IMR-90 (cell line): ENCODE results near the gene MMP2. TPM values are rescaled to one million over a fixed set of nuclear protein-coding genes. Genes with fewer than 3 reads are reported as not detected.
A peak's percentile ranks its signal among the peaks of the same experiment; 100 is the strongest.

Experiments used
- ATAC-seq: fragments of 200-7000 bp; cut with Tn5 transposase; 2 replicates; pipeline ENCODE4 v1.9.1; 2020; ENCODE audit warnings: low read depth, mild to moderate bottlenecking, moderate library complexity
- BruUV-seq: library from RNA; stranded (reverse); fragments of 400-500 nt; replicated peaks from 2 replicates; lab custom pipeline; 2021; lab: Mats Ljungman, UMichigan
- CTCF ChIA-PET: fragments of 300-600 bp; formaldehyde crosslinking; extraction: SDS; loops from one replicate; lab custom pipeline; 2021; ENCODE audit warnings: antibody characterized with exemption; lab: Yijun Ruan, JAX
- POLR2A ChIA-PET: fragments of 300-600 bp; sonication (Branson Sonifier 250); formaldehyde crosslinking; loops from one replicate; lab custom pipeline; 2022; ENCODE audit warnings: antibody characterized with exemption; ENCODE audit not compliant: unreplicated experiment; lab: Charles Lee
- DNase-seq: peaks from one replicate; pipeline ENCODE4 v3.0.0; 2013
- H2AFZ ChIP-seq: replicated peaks from 2 replicates; pipeline ENCODE3; 2013; ENCODE audit warnings: low read length, mild to moderate bottlenecking; ENCODE audit not compliant: poor library complexity
- H2AK5ac ChIP-seq: 2 replicates; pipeline ENCODE4 v1.6.1; 2013; ENCODE audit warnings: low read depth, low read length, inconsistent platforms
- H2AK9ac ChIP-seq: replicated peaks from 2 replicates; pipeline ENCODE3; 2013; ENCODE audit warnings: mild to moderate bottlenecking, low read depth, low read length, moderate library complexity; ENCODE audit not compliant: poor library complexity
- H2BK120ac ChIP-seq: 2 replicates; pipeline ENCODE4 v1.6.1; 2013; ENCODE audit warnings: low read depth, low read length, inconsistent platforms
- H2BK15ac ChIP-seq: 3 replicates; pipeline ENCODE4 v1.6.1; 2013; ENCODE audit warnings: low read depth, low read length, inconsistent platforms
- H2BK20ac ChIP-seq: 2 replicates; pipeline ENCODE4 v1.6.1; 2013; ENCODE audit warnings: low read depth, mild to moderate bottlenecking, inconsistent platforms, low read length, moderate library complexity
- H2BK5ac ChIP-seq: 2 replicates; pipeline ENCODE4 v1.6.1; 2013; ENCODE audit warnings: mild to moderate bottlenecking, low read depth, low read length, inconsistent platforms; ENCODE audit not compliant: poor library complexity, severe bottlenecking
- H3K14ac ChIP-seq: replicated peaks from 2 replicates; pipeline ENCODE4 v1.6.1; 2013; ENCODE audit warnings: low read depth, low read length, inconsistent platforms
- H3K18ac ChIP-seq: 2 replicates; pipeline ENCODE4 v1.6.1; 2013; ENCODE audit warnings: low read depth, low read length, control low read depth
- H3K23ac ChIP-seq: 2 replicates; pipeline ENCODE4 v1.6.1; 2013; ENCODE audit warnings: low read depth, low read length, inconsistent platforms
- H3K27ac ChIP-seq: 2 replicates; pipeline ENCODE4 v1.5.1; 2013; ENCODE audit warnings: mild to moderate bottlenecking, control low read depth, low read length; ENCODE audit not compliant: insufficient read depth
- H3K27me3 ChIP-seq: 2 replicates; pipeline ENCODE4 v1.6.1; 2013; ENCODE audit warnings: low read length; ENCODE audit not compliant: control insufficient read depth, insufficient read depth
- H3K36me3 ChIP-seq: 2 replicates; pipeline ENCODE4 v1.6.1; 2013; ENCODE audit warnings: low read length, mixed read lengths; ENCODE audit not compliant: control insufficient read depth, insufficient read depth
- H3K4ac ChIP-seq: 2 replicates; pipeline ENCODE4 v1.6.1; 2013; ENCODE audit warnings: low read depth, low read length, inconsistent platforms
- H3K4me1 ChIP-seq: 2 replicates; pipeline ENCODE4 v1.6.1; 2013; ENCODE audit warnings: low read length, mixed read lengths; ENCODE audit not compliant: control insufficient read depth, insufficient read depth
- H3K4me2 ChIP-seq: 2 replicates; pipeline ENCODE4 v1.6.1; 2013; ENCODE audit warnings: low read depth, mild to moderate bottlenecking, control low read depth, low read length, moderate library complexity
- H3K4me3 ChIP-seq: 2 replicates; pipeline ENCODE4 v1.5.1; 2013; ENCODE audit warnings: low read depth, mild to moderate bottlenecking, control low read depth, low read length, moderate library complexity; ENCODE audit not compliant: insufficient read depth
- H3K56ac ChIP-seq: 2 replicates; pipeline ENCODE4 v1.6.1; 2013; ENCODE audit warnings: low read length, inconsistent platforms; ENCODE audit not compliant: insufficient read depth; ENCODE audit errors: extremely low read depth
- H3K79me1 ChIP-seq, 2 experiments: 2 replicates each; pipeline ENCODE4 v1.6.1; 2013; ENCODE audit warnings: low read length in 2 of 2, inconsistent platforms in 1 of 2, low read depth in 1 of 2
- H3K9ac ChIP-seq: 2 replicates; pipeline ENCODE4 v1.6.1; 2013; ENCODE audit warnings: low read depth, low read length, control low read depth
- H3K9me1 ChIP-seq: 2 replicates; pipeline ENCODE4 v1.6.1; 2013; ENCODE audit warnings: low read length, inconsistent platforms; ENCODE audit not compliant: insufficient read depth
- H3K9me3 ChIP-seq: 2 replicates; pipeline ENCODE4 v1.6.1; 2013; ENCODE audit warnings: low read length; ENCODE audit not compliant: control insufficient read depth, insufficient read depth
- H4K20me1 ChIP-seq: 2 replicates; pipeline ENCODE4 v1.6.1; 2013; ENCODE audit warnings: low read length, inconsistent platforms; ENCODE audit not compliant: insufficient read depth
- H4K5ac ChIP-seq: 2 replicates; pipeline ENCODE4 v1.6.1; 2013; ENCODE audit warnings: mild to moderate bottlenecking, low read depth, low read length, control low read depth
- H4K8ac ChIP-seq, 2 experiments: 2 replicates each; pipeline ENCODE4 v1.6.1; 2013; ENCODE audit warnings: low read depth in 2 of 2, low read length in 2 of 2, control low read depth in 1 of 2, inconsistent platforms in 1 of 2
- H4K91ac ChIP-seq: 2 replicates; pipeline ENCODE4 v1.6.1; 2013; ENCODE audit warnings: low read depth, low read length, inconsistent platforms; ENCODE audit not compliant: insufficient read depth
- BHLHE40 ChIP-seq: fragments of 150-350 bp; IDR thresholded peaks from 2 replicates; pipeline ENCODE4 v1.6.1; 2016; ENCODE audit warnings: mild to moderate bottlenecking, low read depth, low read length
- CEBPB ChIP-seq: IDR thresholded peaks from 2 replicates; pipeline ENCODE4 v1.6.1; 2012; ENCODE audit warnings: low read depth, low read length, improper control_type of control experiment
- CHD1 ChIP-seq: IDR thresholded peaks from 2 replicates; pipeline ENCODE4 v1.6.1; 2012; ENCODE audit warnings: low read depth, low read length, improper control_type of control experiment
- CTCF ChIP-seq: conservative IDR thresholded peaks from 2 replicates; pipeline ENCODE4 v1.5.1; 2012; ENCODE audit warnings: mild to moderate bottlenecking, low read depth, low read length, improper control_type of control experiment
- MAZ ChIP-seq: IDR thresholded peaks from 2 replicates; pipeline ENCODE4 v1.6.1; 2012; ENCODE audit warnings: low read depth, mild to moderate bottlenecking, low read length, improper control_type of control experiment, moderate library complexity, borderline replicate concordance
- MXI1 ChIP-seq: IDR thresholded peaks from 2 replicates; pipeline ENCODE4 v1.6.1; 2012; ENCODE audit warnings: low read depth, mild to moderate bottlenecking, low read length, moderate library complexity, borderline replicate concordance
- RAD21 ChIP-seq: IDR thresholded peaks from 2 replicates; pipeline ENCODE4 v1.6.1; 2012; ENCODE audit warnings: low read length, improper control_type of control experiment
- RCOR1 ChIP-seq: IDR thresholded peaks from 2 replicates; pipeline ENCODE4 v1.6.1; 2012; ENCODE audit warnings: mild to moderate bottlenecking, low read length, improper control_type of control experiment; ENCODE audit not compliant: insufficient replicate concordance
- RFX5 ChIP-seq: IDR thresholded peaks from 2 replicates; pipeline ENCODE4 v1.8.0; 2012; ENCODE audit warnings: low read depth, mild to moderate bottlenecking, low read length, moderate library complexity
- SMC3 ChIP-seq: fragments of 150-350 bp; IDR thresholded peaks from 2 replicates; pipeline ENCODE4 v1.6.1; 2016; ENCODE audit warnings: low read depth, mild to moderate bottlenecking, antibody characterized with exemption, low read length, moderate library complexity
- USF2 ChIP-seq: fragments of 150-350 bp; IDR thresholded peaks from 2 replicates; pipeline ENCODE4 v1.6.1; 2017; ENCODE audit warnings: mild to moderate bottlenecking, antibody characterized with exemption, low read length, low read depth
- WGBS, 2 experiments: methylation state at CpG; one replicate each; pipeline versions ENCODE4 v1.1.5 to v1.1.7; 2013; ENCODE audit warnings: missing lambda C conversion rate in 2 of 2; ENCODE audit not compliant: insufficient read length in 1 of 2; ENCODE audit errors: extremely low coverage in 2 of 2; 5-methylcytosine and 5-hydroxymethylcytosine counted together
- dilution Hi-C: fragments of 300-500 bp; cut with HindIII; formaldehyde crosslinking; loops from one replicate; pipeline ENCODE4 v1.14.3; 2018; ENCODE audit warnings: low sequenced_read_pairs; ENCODE audit not compliant: unreplicated experiment
- in situ Hi-C: fragments of 300-500 bp; cut with MboI; formaldehyde crosslinking; loops from 3 replicates; pipeline ENCODE4 v1.14.3; 2019; ENCODE audit warnings: low sequenced_read_pairs, inconsistent platforms, mixed read lengths
- intact Hi-C: fragments of 100-400 bp; cut with micrococcal nuclease; formaldehyde crosslinking; loops from 2 replicates; pipeline ENCODE4 v1.10.0; 2022
- polyA plus RNA-seq, 3 experiments: library from polyadenylated mRNA; depleted of rRNA; stranded (reverse); fragments of >200 nt; gene quantifications; 2 replicates each; pipeline ENCODE4 v1.2.3, GENCODE V29; 2012; ENCODE audit warnings: low replicate concordance in 1 of 3
- total RNA-seq: library from RNA; depleted of rRNA; stranded (reverse); fragments of >200 nt; gene quantifications from 2 replicates; pipeline ENCODE4 v1.2.3, GENCODE V29; 2012

Gene MMP2
- total and polyA plus RNA-seq, 2 of the 4 experiments (the other 2 are of a cell fraction), result 240 to 574 TPM

DNA sequence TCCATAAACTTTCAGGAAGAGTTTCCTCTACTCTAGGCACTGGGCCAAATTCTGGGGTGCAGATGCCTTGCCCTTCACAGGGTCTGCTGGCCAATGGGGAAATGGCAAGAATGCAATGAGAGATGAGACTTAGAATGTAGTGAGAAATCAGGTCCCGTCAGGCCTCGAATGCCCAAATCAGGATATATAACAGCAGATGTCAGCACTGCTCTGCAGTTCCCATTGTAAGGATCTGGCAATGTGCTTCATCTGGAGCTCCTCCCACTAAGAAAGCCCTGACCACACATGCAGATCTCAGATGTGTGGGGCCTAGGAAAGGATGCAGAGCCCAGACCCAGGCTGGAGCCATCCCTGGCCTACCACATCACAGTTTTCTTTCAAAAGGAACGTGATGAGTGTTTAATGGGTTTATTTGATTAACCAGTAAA, 16.0 kb downstream of the MMP2 start:
- H2AFZ ChIP-seq, result no peak overlapping the region
- no peak overlapping the region for H3K9ac ChIP-seq
- 0% methylated on average over 1 of the region's 3 CpGs; no CpG with 5 or more reads in 1 of the 2 experiments for WGBS, 2 experiments

More for the DNA sequence above, 16.0 kb downstream of the MMP2 start:
- Histone ChIP-seq H4K8ac (peak overlapping the region in 1 of 2 experiments; percentile 39; a peak in 1 of 4 replicates), H3K9me1 (peaks cover 7% of the 10 kb centered on the region), H3K18ac (no peak overlapping the region), H3K56ac (no peak overlapping the region), H3K4me1 (peaks cover 13% of the 10 kb centered on the region), H3K4ac (peak overlapping the region; percentile 12; the same call in 1 of the 2 replicates), H3K23ac (no peak overlapping the region), H2BK20ac (0 out of 2 replicates have a peak overlapping the region, but pooled peaks have one; percentile 14), H2AK9ac (no peak overlapping the region), H3K4me3 (no peak overlapping the region), H3K79me1 (no peaks in the 10 kb centered on the region), H4K5ac (no peak overlapping the region), H2BK5ac (no peak overlapping the region), H3K36me3 (peaks cover 64% of the 10 kb centered on the region), H3K27ac (no peak overlapping the region), H3K27me3 (no peaks in the 10 kb centered on the region), H4K20me1 (peaks cover 3% of the 10 kb centered on the region; the same call in 1 of the 2 replicates), H2BK15ac (no peak overlapping the region), H2AK5ac (no peak overlapping the region), H2BK120ac (peak overlapping the region; percentile 9; the same call in 1 of the 2 replicates), H3K14ac (no peak overlapping the region), H3K9me3 (no peaks in the 10 kb centered on the region), H3K4me2 (no peak overlapping the region), H4K91ac (no peak overlapping the region)
- no TSS peak for BruUV-seq
- in situ Hi-C loops, result loop anchor here (25.0 kb wide), 1 partner anchor 867 kb away; no protein-coding TSS in a partner anchor
- dilution Hi-C loops, result no loop called here
- intact Hi-C loops, result loop anchor here (1.0 to 2.0 kb wide), 4 partner anchors 14 to 206 kb away; no protein-coding TSS in a partner anchor
- TF ChIP-seq RCOR1 (no peak), RFX5 (0 out of 2 replicates have a peak, but pooled peaks have one; percentile 34), USF2 (no peak), CHD1 (no peak), SMC3 (peak; percentile 72), CEBPB (no peak), CTCF (peak; percentile 63), RAD21 (peak; percentile 85), BHLHE40 (no peak), MXI1 (peak; percentile 74; the same call in 1 of the 2 replicates), MAZ (no peak)
- POLR2A ChIA-PET, result no interaction called here
- DNase-seq (peak; percentile 96), ATAC-seq (peak; percentile 74)
- CTCF ChIA-PET, result no interaction called here
